Fibroblast of mammary gland (primary cell): ENCODE measurements around the gene SCAP.
"Not testable (repeated sequence)": the region's sequence is repeated elsewhere in the genome, so short reads cannot be mapped to it uniquely, and the experiment has no call there.

Experiments
- DNase-seq: peaks from one replicate; pipeline ENCODE4 v3.0.0-alpha.2; 2010; ENCODE audit warnings: low read depth
- H3K4me3 ChIP-seq: 2 replicates; pipeline ENCODE4 v1.5.1; 2011; ENCODE audit warnings: low read depth, mild to moderate bottlenecking, low read length, moderate library complexity; ENCODE audit not compliant: control insufficient read depth
- TF ChIP-seq, protein P1 (sequence below): conservative IDR thresholded peaks from 2 replicates; pipeline ENCODE4 v1.5.1; 2011; ENCODE audit warnings: low read depth, low read length, inconsistent platforms; ENCODE audit not compliant: control insufficient read depth, insufficient read depth

Gene SCAP

GRCh38 chr3:47464588-47464987 is 11.2 kb downstream of the SCAP start:
- TF ChIP-seq, protein P1, sequence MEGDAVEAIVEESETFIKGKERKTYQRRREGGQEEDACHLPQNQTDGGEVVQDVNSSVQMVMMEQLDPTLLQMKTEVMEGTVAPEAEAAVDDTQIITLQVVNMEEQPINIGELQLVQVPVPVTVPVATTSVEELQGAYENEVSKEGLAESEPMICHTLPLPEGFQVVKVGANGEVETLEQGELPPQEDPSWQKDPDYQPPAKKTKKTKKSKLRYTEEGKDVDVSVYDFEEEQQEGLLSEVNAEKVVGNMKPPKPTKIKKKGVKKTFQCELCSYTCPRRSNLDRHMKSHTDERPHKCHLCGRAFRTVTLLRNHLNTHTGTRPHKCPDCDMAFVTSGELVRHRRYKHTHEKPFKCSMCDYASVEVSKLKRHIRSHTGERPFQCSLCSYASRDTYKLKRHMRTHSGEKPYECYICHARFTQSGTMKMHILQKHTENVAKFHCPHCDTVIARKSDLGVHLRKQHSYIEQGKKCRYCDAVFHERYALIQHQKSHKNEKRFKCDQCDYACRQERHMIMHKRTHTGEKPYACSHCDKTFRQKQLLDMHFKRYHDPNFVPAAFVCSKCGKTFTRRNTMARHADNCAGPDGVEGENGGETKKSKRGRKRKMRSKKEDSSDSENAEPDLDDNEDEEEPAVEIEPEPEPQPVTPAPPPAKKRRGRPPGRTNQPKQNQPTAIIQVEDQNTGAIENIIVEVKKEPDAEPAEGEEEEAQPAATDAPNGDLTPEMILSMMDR, result no peak
- no peak overlapping the region for H3K4me3 ChIP-seq
- no peak for DNase-seq

DNA sequence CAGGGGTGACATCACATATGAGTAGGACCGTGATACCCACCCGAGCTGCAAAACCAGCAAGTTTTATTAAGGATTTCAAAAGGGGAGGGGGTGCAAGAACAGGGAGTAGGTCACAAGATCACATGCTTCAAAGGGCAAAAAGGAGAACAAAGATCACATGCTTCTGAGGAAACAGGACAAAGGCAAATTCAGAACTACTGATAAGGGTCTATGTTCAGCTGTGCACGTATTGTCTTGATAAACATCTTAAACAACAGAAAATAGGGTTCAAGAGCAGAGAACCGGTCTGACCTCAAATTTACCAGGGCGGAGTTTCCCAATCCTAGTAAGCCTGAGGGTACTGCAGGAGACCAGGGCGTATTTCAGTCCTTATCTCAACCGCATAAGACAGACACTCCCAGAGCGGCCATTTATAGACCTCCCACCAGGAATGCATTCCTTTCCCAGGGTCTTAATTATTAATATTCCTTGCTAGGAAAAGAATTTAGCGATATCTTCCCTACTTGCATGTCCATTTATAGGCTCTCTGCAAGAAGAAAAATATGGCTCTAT is 16.1 kb downstream of the SCAP start:
- DNase-seq, H3K4me3 ChIP-seq: not testable (repeated sequence)

- TF ChIP-seq, protein P1, result no peak
- H3K4me3 ChIP-seq, result no peak overlapping the region
- DNase-seq, result no peak
These were observed 18.8 kb downstream of the SCAP start for GRCh38 chr3:47456984-47457383.

GRCh38 chr3:47455806-47456452 is 19.8 kb downstream of the SCAP start:
- DNase-seq, result peak; percentile 47
- no peak overlapping the region for H3K4me3 ChIP-seq
- TF ChIP-seq, protein P1, result no peak

GRCh38 chr3:47452453-47453215 is 23.1 kb downstream of the SCAP start:
- no peak for DNase-seq
- no peak overlapping the region for H3K4me3 ChIP-seq
- TF ChIP-seq, protein P1, result no peak

GRCh38 chr3:47444103-47444502 is 31.6 kb downstream of the SCAP start:
- no peak overlapping the region for H3K4me3 ChIP-seq
- TF ChIP-seq, protein P1, result no peak
- peak; percentile 25 for DNase-seq

- no peak for DNase-seq
- TF ChIP-seq, protein P1, result no peak
- H3K4me3 ChIP-seq, result no peak overlapping the region
These were observed 32.1 kb downstream of the SCAP start for GRCh38 chr3:47443611-47443995.
